GM21515 (cell line): Measurements from ENCODE around the gene SORBS1.

Experiments
- ATAC-seq: cut with Tn5 transposase; IDR thresholded peaks from one replicate; pipeline ENCODE4 v1.9.1; 2021; ENCODE audit not compliant: unreplicated experiment

The SORBS1 gene

GRCh38 chr10:95561177-95561863 lies at the start of gene SORBS1:
SORBS1 (minus strand) TSS chr10:95561371; CDS start chr10:95441135, 120,236 bp downstream.
- ATAC-seq: peak; percentile 99

GRCh38 chr10:95610727-95611126 lies 49.6 kb upstream of the SORBS1 start:
- no peak for ATAC-seq

GRCh38 chr10:95606922-95607321 lies 45.8 kb upstream of the SORBS1 start:
- ATAC-seq: no peak

DNA sequence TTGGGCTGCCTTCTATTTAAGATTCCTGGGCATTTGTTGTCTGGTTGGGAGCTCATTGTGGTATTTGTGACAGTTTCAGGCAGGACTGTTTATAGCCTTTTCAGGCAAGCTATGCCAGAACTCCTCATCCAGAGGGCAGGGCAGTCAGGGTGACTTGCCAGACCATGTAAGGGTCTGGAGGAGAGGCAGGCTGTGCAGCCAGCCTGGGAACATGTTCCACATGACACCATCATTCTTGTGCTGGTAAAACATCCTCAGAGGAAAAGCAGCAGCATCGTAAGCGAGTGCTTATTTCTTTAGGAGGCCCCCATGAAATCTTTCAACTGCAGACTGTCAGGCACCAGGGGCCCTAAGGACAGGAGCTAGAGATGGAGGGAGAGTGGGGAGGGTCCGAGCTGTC lies 44.0 kb upstream of the SORBS1 start:
- no peak for ATAC-seq

DNA sequence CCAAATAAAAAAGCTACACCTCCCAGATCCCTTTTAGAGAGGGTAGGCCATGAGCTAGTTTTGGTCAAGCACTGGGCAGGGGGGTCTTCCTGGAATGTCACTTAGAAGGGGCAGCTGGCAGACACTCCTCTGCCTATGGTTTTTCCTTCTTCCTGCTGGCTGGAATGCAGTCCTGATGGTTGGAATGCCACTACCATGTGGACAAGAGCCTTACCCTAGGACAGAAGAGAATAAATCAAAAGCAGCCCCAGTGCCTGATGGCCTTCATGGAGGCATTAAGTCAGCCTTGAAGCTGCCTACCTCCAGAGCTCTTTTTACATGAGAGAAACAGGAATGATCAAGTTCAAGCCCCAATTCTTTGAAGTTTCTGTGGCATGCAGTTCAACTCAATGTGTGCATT lies 43.5 kb upstream of the SORBS1 start:
- no peak for ATAC-seq

DNA sequence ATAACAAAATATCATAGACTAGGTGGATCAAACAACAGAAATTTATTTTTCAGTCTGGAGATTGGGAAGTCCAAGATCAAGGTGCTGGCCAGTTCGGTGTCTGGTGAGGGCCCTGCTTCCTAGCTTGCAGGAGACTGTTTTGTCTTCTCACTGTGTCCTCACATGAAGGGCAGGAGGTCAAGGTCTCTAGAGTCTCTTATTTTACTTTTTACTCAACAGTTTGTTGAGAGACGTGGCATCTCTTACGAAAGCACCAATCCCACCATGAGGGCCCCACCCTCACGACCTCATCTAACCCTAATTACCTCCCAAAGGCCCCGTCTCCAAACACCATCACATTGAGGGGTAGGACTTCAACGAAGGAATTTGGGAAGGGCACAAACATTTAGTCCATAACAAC lies 41.2 kb upstream of the SORBS1 start:
- no peak for ATAC-seq

DNA sequence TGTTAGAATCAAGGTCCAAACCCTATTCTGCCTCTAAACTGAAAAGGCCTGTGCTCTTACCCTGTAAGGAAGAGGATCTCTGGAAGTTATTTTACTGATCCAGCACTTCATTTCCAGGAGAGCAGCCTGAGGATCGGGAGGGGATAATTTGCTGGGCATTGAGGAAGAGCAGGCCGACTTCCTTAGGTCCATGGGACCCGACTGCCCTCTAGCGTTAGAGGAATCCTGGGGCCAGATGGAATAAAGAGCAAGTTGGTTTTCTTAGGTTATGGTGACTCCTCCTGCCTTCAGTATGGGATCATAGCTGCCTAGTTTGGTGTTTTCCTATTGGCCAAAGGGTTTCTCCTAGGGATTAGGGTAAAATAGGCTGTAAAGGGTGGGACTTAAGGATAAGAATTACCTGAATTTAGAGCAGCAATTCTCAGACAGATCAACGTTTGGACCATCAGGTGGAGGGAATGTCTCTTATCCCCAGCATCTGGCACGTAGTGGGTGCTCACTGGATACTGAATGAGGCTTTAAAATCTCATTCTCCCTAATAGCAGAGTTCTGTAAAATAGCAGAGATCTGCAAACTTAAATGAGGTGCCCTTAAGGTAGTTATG lies 40.0 kb upstream of the SORBS1 start:
- ATAC-seq: peak; percentile 58

GRCh38 chr10:95600158-95600557 lies 39.0 kb upstream of the SORBS1 start:
- ATAC-seq: no peak

GRCh38 chr10:95597788-95598187 lies 36.6 kb upstream of the SORBS1 start:
- ATAC-seq: no peak

DNA sequence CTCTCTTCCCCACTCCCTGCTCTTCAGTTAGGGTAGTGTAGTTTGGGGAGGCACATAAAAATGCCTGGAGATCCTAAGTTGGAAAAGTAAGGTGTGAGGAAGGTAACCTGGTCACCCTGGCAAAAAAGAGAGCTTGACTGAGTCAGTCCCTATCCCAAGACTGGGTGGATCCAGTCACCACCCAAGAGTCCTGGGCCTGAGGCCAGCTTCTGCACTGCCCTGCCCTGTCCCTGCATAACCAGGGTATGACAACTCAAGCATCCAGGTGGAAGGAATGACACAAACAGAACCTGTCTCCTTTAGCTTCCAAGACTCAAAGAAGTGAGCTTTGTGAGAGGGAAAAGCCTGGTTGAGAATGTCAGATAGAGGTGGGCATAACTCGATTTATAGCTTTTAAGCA lies 26.9 kb upstream of the SORBS1 start:
- ATAC-seq: no peak

GRCh38 chr10:95579835-95580535 lies 18.8 kb upstream of the SORBS1 start:
- ATAC-seq: no peak

GRCh38 chr10:95579292-95579691 lies 18.1 kb upstream of the SORBS1 start:
- ATAC-seq: no peak

DNA sequence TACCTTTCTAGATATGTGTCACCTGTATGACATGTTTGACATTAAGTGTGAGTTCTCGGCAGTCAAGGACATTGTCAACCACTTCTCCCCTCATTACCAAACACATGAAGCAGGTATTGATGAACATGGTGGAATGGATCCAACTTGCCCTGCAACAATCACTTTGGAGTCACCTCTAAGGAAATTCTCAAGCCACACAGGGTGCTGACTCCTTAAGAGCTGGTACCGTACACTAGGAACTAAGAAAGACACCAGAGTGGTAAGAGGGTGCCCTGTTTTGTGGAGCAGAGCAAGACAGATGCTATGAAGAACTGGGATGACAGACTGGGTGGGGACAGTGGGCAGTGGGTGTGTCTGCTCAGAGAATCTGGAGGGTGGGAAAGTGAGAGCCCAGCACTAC lies 17.4 kb upstream of the SORBS1 start:
- no peak for ATAC-seq

DNA sequence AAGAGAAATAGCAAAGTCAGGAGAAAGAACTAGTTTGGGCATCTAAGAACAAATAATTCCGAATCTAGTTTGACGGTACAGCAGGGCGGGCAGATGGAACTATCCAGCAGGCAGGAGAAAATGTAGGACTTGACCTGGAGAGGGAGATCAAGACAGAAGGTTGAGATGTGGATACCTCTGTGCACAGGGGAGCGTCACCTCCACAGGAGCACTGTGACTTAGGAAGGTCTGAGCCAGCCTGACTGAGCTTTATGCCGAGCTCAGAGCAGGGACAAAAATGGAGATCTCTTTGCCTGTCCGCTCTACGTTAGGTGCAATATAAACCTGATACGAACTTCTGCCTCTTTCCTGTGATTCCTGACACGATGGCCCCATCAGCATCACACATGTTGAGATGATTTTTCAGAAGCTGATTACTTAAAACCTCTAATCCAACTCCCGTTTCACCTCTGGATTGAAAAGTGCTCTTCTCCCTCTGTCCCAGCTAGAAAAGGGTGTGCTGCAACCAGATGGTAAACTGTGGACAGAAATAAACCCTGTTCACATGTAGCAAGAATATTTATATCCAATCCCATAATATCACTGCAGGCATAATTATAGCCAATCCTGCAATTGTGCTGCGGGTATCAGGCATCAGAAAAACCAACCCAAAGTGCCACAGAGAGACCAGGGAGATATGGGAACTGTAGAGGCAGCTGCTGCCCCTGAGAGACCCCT lies 13.6 kb upstream of the SORBS1 start:
- ATAC-seq: no peak

DNA sequence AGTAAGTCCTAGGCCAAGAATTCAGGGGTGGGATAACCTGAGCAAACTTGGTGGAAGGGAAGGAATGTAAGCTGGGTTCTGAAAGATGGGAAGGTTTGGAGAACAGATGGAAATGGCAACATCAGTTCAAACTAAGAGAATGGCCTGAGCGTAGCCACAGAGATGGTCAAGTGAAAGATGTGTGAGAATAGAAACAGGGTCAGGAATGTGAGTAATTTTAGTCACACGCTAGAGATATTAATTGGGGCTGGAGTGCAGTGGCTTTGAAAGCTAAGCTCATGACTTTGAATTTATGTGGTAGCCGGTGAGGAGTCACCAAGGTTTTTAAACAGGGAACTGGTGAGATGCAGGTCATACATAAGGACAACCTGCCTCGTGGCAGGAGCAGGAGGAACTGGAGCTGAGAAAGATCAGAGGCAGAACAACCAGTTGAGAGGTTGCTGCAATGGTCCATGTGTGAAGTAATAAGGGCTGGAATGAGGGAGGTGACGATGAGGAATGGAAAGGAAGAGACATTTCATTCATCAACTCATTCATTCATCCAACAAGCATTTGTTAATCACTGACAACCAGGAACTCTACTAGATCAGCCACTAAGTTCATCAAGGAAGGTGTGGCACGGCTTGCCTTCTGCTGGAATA lies 12.9 kb upstream of the SORBS1 start:
- no peak for ATAC-seq

DNA sequence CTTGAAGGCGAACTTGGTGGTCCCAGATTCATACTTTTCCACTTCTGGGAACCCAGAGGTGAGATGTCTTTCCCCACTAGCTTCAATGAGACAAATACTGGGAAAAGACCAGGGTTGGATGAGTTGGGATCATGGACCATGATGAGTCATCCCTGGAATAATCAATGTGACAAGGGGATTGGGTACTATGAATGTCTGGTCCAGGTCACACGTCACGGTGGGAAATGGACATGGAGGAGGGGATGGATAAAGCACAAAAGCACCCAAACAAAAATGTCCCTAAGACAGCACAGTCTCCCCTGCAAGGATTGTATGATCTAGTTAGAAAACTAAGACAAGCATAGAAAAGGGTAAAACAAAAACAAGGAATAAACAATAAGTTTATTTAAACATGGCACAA lies 12.4 kb upstream of the SORBS1 start:
- no peak for ATAC-seq

DNA sequence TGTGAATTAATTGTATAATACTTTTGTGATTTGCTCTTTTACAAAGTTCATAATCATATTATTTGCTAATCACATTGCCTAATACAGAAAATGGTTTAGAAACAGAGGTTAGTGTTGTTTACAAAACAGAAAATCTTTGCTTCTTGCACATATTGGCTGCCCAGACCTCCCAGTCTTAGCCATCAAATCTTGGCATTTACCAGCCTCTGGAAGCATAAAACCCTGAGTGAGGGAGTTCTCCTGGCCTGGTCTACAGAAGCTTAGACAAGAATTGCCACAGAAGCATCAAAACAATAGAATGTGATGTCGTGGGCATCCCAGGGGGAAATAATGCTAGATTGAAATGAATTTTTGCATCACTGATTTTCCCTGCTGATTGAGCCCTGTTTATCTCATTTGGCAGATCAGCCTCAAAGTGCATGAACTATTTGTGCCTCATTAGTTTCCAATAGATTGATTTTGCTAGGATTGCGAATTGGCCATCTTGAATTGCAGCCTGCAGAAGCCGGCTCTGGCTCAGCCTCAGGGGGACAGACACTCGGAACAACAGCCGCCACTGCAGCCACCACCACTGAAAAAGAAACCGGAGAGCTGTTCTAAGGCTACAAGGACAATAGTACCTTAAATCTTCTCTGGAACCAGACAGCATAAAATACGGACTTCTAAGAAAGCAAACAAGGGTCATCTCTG lies 11.1 kb upstream of the SORBS1 start:
- no peak for ATAC-seq

GRCh38 chr10:95571390-95571789 lies 10.2 kb upstream of the SORBS1 start:
- no peak for ATAC-seq

- no peak for ATAC-seq
Observed at GRCh38 chr10:95569368-95569767, 8.2 kb upstream of the SORBS1 start.

DNA sequence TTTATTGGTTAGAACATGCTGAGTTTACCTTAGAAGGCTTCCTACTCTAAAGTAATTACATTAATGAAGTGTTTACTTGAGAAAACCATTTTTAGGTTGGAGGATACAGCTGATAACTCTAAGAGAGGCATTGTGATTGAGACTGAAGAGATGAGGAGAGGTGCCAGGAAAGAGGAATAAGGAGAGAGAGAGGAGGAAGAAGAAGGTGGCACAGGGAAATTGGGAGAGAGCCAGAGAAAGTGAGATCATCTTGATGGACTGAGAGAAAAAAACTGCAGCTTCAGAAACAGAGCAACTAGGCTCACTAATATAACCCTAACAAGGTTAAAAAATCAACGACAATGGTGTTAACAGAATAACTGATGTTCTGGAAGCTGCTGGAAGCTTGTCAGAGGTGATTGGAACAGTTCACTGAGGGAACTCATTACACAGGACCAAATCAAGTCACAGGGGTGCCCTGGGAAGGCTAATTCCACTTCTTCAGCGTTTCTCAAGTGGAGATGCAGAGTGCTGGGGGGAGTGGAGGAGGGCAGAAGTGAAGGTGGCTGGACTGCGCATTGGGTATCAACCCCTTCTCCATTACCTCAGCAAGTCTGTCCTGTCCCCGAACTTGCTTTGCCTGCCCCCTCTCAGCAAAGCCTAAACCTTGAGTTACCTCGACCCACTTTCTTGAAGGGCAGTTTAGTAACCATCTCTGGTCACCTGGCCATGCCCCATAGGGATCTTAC lies 6.9 kb upstream of the SORBS1 start:
- no peak for ATAC-seq
